Measurements from ENCODE around the gene SNTB2.

- TF ChIP-seq RAD21 (IDR thresholded peaks at IDR 0.05; ENCODE audit: low read depth) (no peak), YY1 (IDR thresholded peaks at IDR 0.05; ENCODE audit: low read depth) (no peak), EP300 (IDR thresholded peaks at IDR 0.05; ENCODE audit: borderline replicate concordance) (no peak)
These were observed 52.9 kb downstream of the SNTB2 start for GRCh38 chr16:69239851-69240250.

All from Ishikawa (cell line).